Measurements from ENCODE around the gene PNMA6F.
"Not testable (repeated sequence)": the region's sequence is repeated elsewhere in the genome, so short reads cannot be mapped to it uniquely, and the experiment has no call there.

Gene PNMA6F

DNA sequence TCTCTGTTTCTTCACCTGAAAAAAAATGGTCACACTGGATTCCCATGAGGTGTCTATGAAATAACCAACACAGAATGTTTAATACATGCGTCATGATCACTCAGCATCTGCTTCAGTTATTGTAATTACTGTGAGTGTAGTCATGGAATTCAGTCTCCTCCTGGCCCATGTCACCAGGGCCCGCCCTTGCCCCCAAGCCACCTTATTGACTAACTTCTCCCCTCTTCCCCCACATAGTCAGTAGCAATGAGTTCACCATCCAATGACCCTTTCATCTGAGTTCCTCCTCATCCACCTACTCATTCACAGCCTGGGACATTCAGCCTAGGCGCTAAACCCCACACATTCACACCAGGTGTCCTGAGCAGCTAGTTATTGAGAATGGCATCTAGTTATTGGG, 15.6 kb downstream of the PNMA6F start:
- FAIRE-seq (no peak), DNase-seq (ENCODE audit: insufficient read length, low spot score) (no peak)
- no peak for TF ChIP-seq POLR2A (IDR thresholded peaks at IDR 0.05; ENCODE audit: low read depth, low read length)
- TF ChIP-seq POU2F2 (IDR thresholded peaks at IDR 0.05; ENCODE audit: low read depth, low read length) = no peak
- no peak for TF ChIP-seq SPI1 (IDR thresholded peaks at IDR 0.05; ENCODE audit: low read depth, low read length)
- no peak for TF ChIP-seq TAF1 (IDR thresholded peaks at IDR 0.05; ENCODE audit: low read depth, low read length)

DNA sequence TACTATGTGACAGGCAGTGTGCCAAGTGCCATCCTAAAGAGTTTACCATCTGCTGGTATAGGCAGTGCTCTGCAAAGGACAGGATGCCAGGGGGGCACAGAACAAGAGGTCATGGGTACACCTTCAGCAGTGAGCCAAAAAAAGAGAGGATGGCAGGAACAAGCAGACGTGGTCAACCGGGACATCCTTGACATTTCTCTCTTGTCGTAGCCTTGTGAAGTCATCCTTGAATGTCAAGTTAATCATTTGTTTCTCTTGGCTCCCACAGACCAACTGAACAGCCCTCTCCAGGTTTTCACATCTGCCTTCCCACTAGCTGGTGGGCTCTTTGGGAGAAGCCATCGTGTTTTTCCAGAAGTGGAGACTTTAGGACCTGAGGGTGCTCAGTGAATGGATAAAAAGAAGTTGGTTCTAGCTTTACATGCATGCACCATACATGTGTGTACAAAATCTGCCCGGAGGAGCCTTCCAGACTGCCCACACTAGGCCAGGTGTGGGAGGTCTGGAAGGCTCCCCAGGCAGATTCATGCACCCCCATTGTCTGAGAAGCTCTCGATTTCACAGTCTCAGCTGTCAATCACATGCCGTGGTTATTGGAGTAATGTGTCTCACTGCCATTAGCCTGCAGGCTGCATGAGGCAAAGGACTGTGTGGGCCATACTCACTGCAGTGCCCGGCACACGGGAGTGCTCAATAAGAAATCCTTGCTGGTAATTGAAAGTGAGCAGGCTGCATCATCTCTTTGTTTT, 16.4 kb downstream of the PNMA6F start:
- DNase-seq (ENCODE audit: insufficient read length, low spot score) = no peak
- no peak for FAIRE-seq
- no peak for TF ChIP-seq POLR2A (IDR thresholded peaks at IDR 0.05; ENCODE audit: low read depth, low read length)

DNA sequence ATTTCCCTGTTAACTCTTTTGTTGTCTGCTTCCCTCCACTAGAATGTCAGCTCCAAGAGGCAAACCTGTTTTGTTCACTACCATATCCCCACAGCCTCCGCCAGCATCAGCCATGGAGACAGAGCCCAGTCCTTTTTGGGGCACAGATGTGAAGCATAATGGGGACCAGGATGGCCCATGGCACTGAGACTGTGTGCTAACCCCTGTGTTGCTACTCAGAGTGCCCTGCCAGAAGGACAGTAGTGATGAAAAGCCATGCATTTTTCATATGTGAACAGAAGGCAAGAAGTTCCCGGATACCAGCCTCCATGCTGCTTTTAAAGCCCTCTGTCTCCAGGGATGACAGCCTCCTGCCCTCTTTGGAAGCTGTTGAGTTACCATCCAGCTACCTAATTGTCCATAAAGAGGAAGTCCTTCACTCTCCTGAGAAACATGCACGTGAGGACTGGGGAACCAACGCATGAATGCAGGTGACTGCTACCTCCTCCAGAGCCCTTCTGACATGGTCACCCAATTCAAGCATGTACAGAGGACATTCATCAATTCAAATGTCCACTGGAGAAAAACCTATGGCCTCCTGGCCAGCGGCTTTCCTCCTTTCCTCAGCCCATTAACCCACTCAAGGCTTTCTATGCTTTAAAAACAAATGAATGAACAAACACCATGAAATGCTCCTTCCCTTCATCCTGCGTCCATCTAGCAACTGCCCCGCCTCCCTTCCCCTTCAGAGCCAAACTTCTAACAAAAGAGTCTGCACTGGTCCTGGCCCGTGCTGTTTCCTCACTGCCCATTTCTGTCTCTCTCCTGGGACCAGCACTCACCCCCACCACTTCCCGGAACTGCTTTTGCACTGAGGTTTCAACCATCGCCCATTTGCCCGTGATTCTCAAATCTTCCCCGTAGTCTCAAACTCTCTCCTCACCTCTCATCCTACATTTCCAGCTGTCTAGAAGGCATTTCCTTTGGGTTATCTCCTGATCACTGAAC, 18.0 kb downstream of the PNMA6F start:
- TF ChIP-seq POLR2A (IDR thresholded peaks at IDR 0.05; ENCODE audit: low read depth, low read length) (no peak), PAX5 (IDR thresholded peaks at IDR 0.05; ENCODE audit: insufficient read depth, low read length, severe bottlenecking) (no peak), TAF1 (IDR thresholded peaks at IDR 0.05; ENCODE audit: low read depth, low read length) (no peak), POLR2AphosphoS5 (IDR thresholded peaks at IDR 0.05; ENCODE audit: low read depth, low read length) (no peak)
- DNase-seq (ENCODE audit: insufficient read length, low spot score) = no peak
- no peak for FAIRE-seq

DNA sequence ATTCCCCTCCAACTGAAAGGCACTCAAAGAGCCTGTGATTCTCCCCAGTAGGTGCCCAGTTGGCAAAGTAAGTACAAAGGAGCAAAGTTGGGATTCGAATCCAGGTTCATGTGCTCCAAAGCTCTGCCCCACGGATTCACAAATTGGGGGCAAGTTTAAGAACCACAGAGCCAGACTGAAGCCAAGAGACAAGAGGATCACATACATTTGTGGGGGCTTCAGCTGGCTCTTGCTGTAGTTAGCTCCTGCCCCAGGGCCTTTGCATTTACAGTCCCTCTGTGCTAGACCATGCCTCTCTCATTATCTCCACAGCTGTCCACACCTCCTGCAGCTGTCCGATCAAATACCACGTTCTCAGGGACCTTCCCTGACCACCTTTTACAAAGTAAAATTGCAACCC, 18.8 kb downstream of the PNMA6F start:
- TF ChIP-seq PAX5 (IDR thresholded peaks at IDR 0.05; ENCODE audit: insufficient read depth, low read length, severe bottlenecking) (no peak), POLR2AphosphoS5 (IDR thresholded peaks at IDR 0.05; ENCODE audit: low read depth, low read length) (no peak), POLR2A (IDR thresholded peaks at IDR 0.05; ENCODE audit: low read depth, low read length) (no peak), SPI1 (IDR thresholded peaks at IDR 0.05; ENCODE audit: low read depth, low read length) (no peak), TAF1 (IDR thresholded peaks at IDR 0.05; ENCODE audit: low read depth, low read length) (no peak), POU2F2 (IDR thresholded peaks at IDR 0.05; ENCODE audit: low read depth, low read length) (no peak)
- DNase-seq (ENCODE audit: insufficient read length, low spot score) = no peak
- no peak for FAIRE-seq

DNA sequence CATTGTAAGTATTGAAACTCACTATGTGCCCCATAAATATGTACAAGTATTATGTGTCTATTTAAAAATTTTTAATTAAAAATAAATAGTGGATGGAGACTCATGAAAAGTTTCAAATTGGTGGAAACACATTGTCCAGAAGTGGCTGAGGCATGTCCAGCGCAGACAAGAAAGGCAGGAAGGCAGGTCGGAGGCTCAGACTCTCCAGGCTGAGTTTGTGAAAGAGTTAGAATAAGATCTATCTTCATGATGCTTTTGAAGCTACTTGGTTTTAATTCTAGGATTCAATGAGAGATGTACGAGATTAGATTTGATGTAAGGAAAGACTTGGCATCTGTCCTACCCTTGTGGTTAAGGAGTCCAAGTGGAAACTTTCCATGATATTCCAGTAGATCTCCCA, 19.8 kb downstream of the PNMA6F start:
- DNase-seq (ENCODE audit: insufficient read length, low spot score) (no peak), FAIRE-seq (no peak)
- TF ChIP-seq POLR2AphosphoS5 (IDR thresholded peaks at IDR 0.05; ENCODE audit: low read depth, low read length) (no peak), TAF1 (IDR thresholded peaks at IDR 0.05; ENCODE audit: low read depth, low read length) (no peak), POLR2A (IDR thresholded peaks at IDR 0.05; ENCODE audit: low read depth, low read length) (no peak), PAX5 (IDR thresholded peaks at IDR 0.05; ENCODE audit: insufficient read depth, low read length, severe bottlenecking) (no peak), SPI1 (IDR thresholded peaks at IDR 0.05; ENCODE audit: low read depth, low read length) (no peak), POU2F2 (IDR thresholded peaks at IDR 0.05; ENCODE audit: low read depth, low read length) (no peak)

DNA sequence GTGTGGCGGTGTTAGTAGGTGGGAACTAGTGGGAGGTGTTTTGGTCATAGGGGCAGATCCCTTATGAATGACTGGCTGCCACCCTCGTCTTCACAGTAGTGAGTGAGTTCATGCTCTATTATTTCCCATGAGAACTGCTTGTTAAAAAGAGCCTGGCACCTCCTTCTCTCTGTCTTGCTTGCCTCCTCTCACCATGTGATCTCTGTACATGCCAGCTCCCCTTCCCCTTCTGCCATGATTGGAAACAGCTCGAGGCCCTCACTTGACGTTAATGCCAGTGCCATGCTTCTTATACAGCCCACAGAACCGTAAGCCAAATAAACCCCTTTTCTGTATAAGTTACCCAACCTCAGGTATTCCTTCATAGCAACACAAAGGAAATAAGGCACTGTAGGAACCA, 21.7 kb downstream of the PNMA6F start:
- no peak for FAIRE-seq
- no peak for TF ChIP-seq POU2F2 (IDR thresholded peaks at IDR 0.05; ENCODE audit: low read depth, low read length)
- no peak for TF ChIP-seq SPI1 (IDR thresholded peaks at IDR 0.05; ENCODE audit: low read depth, low read length)
- TF ChIP-seq POLR2A (IDR thresholded peaks at IDR 0.05; ENCODE audit: low read depth, low read length) = no peak
- TF ChIP-seq POLR2AphosphoS5 (IDR thresholded peaks at IDR 0.05; ENCODE audit: low read depth, low read length) = no peak
- TF ChIP-seq TAF1 (IDR thresholded peaks at IDR 0.05; ENCODE audit: low read depth, low read length) = no peak
- TF ChIP-seq PAX5 (IDR thresholded peaks at IDR 0.05; ENCODE audit: insufficient read depth, low read length, severe bottlenecking) = no peak

DNA sequence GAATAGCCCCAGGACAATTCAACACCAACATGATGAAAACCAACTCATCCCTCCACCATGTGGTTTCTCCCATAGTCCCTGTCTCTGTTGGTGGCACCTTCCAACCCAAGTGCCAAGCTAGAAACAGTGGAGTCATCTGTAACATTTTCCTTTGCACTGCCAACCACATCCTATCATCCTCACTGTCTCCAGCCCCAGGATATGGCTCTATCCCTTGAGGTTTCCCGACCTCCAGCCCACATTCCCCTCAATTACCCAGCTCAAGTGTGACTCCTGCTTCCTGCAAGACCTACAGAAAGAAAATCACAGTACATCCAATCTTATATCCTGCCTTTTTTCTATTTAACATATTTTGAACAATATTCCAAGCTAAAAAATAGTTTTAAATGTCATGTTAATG, 24.2 kb downstream of the PNMA6F start:
- DNase-seq (ENCODE audit: insufficient read length, low spot score) = no peak
- TF ChIP-seq TAF1 (IDR thresholded peaks at IDR 0.05; ENCODE audit: low read depth, low read length) (no peak), PAX5 (IDR thresholded peaks at IDR 0.05; ENCODE audit: insufficient read depth, low read length, severe bottlenecking) (no peak), SPI1 (IDR thresholded peaks at IDR 0.05; ENCODE audit: low read depth, low read length) (no peak), POU2F2 (IDR thresholded peaks at IDR 0.05; ENCODE audit: low read depth, low read length) (no peak), POLR2A (IDR thresholded peaks at IDR 0.05; ENCODE audit: low read depth, low read length) (no peak), POLR2AphosphoS5 (IDR thresholded peaks at IDR 0.05; ENCODE audit: low read depth, low read length) (no peak)
- no peak for FAIRE-seq

More for the DNA sequence above, 21.7 kb downstream of the PNMA6F start:
- no peak for DNase-seq (ENCODE audit: insufficient read length, low spot score)

DNA sequence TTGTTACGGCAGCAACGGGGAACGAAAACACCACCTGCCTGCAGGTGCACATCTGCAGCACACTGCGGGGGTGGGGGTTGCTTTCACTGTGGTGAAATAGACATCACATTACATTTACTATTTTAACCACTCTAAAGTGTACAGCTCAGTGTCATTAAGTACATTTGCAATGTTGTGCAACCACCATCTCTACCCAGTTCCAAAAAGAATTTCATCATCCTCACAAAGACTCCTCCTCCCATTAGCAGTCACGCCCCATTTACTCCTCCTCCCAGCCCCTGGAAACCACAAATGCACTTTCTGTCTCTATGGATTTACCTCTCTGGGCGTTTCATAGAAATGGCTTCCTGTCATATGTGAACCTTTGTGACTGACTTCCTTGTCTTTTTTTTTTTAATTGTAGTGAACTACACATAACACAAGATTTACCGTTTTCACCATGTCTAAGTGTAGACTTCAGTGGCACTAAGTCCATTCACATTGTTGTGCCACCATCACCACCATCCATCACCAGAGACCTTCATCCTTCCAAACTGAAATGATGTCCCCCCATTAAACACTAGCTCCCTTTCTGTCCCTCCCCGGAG, 28.0 kb downstream of the PNMA6F start:
- not testable (repeated sequence) for DNase-seq (ENCODE audit: insufficient read length, low spot score)
- peak; percentile 99 for FAIRE-seq

DNA sequence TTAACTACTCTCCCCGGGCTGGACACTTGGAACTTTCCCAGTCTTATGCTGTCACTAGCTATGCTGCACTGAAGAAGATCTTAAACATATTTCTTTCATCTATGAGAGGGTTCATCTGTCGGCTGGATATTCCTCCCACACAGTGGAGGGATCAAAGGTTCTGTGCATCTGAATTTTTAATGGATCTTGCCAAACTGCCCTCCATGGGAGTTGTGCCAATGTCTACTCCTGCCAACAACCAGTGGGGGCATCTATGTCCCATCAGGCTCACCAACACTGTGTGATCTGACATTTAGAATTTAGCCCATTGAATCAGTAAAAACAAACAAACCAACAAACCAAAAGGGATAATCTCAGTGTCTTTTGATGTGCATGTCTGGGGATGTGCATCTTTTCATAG, 32.8 kb downstream of the PNMA6F start:
- FAIRE-seq = peak; percentile 72

DNA sequence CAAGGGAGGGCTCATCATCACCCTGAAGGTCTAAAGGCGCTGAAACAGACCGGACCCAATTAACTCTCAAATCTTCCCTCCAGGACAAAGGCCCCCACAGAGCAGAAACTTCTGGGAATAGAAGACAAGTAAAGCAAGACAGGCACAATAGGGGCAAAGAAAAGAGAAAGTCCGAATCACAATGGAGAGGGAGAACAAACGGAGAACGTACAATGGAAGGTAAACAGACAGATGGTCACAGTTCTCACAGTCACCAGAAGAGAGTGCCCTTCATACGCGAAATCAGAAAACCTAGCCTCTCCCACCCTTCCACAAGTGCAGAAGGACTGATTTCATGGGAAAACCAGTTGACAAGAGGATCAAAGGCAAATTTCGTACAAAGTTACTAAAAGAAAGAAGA, 35.9 kb downstream of the PNMA6F start:
- peak; percentile 35 for FAIRE-seq
- DNase-seq (ENCODE audit: insufficient read length, low spot score) = not testable (repeated sequence)

More for the DNA sequence above, 32.8 kb downstream of the PNMA6F start:
- DNase-seq (ENCODE audit: insufficient read length, low spot score) = not testable (repeated sequence)

DNA sequence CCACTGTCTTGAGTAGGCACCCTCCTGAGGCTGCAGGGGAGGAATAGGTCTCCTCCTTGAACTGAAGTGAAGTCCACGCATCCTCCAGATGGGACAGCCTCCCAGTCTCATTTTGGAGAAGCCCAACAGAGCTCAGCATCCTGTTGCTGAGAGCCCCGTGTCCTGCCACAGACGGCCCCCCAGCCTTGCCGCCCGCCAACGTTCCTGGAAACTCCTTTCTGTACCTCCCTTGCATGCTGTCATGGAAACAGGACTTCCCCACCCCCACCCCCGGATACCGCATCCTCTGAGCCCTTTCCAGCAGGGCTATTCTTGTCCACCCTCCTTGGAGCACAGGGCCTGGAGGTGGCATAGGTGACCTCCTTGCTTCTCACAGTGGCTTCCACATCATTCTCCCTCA, 37.6 kb downstream of the PNMA6F start:
- DNase-seq (ENCODE audit: insufficient read length, low spot score); FAIRE-seq: not testable (repeated sequence)

DNA sequence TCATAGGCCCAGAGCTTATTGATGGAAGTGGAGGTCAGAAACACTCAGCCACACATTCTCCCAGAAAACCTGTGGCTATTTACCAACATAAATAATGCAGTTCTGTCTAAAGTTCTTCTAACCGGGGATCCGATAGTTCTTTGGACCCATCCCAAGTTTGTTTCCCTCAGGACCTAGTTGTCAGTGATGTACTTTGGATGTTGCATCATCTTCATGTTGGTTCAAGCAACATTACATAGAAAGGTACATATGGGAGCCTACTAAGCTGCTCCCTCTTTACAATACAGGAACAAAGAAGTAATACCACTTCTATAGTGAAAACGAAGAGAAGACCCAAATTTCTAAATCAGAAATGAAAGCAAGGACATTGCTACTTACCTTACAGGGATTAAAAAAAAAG, 39.8 kb downstream of the PNMA6F start:
- not testable (repeated sequence) for DNase-seq (ENCODE audit: insufficient read length, low spot score); FAIRE-seq

DNA sequence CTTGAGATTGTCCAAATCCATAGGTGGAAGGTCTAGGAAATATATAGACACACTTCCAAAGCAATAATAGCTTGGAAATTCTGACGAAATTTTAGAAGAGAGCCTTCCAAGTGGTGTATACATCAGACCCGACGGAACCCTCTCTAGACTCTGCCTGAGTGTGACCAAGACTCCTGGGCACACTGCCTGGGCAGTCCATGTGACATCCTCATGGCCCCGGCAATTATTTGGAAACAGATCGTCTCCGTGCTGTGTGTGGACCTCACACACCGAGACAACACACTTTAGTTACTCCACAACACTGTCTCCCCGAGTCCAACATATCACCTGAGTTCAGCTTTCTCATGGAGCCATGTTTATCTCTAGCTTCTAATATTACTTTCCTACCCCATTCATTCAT, 42.3 kb downstream of the PNMA6F start:
- not testable (repeated sequence) for DNase-seq (ENCODE audit: insufficient read length, low spot score); FAIRE-seq

DNA sequence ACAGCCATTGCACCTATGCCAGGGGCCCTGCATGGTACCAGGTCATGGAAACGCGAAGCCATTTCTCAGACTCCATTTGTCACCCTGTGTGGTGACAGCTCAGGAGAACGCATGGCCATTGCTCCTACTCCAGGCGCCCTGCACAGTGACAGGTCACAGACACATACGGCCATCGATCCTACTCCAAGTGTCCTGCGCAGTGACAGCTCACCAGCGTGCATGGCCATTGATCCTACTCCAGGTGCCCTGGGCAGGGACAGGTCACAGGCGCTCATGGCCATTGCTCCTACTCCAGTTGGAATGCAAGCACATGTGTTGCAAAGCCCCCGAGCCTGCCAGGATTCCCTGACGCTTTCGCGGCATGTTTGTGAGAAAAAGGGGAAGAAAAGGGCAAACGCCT, 45.5 kb downstream of the PNMA6F start:
- not testable (repeated sequence) for DNase-seq (ENCODE audit: insufficient read length, low spot score); FAIRE-seq

DNA sequence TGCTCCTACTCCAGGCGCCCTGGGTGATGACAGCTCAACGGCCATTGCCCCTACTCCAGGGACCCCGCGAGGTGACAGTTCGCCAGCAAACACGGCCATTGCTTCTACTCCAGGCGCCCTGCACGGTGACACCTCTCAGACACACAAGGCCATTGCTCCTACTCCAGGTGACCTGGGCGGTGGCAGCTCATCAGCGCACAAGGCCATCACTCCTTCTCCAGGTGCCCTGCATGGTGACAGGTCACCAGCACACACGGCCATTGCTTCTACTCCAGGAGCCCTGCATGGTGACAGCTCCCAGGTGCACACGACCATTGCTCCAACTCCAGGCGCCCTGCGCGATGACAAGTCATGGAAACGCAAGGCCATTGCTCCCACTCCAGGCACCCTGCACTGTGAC, 46.1 kb downstream of the PNMA6F start:
- not testable (repeated sequence) for DNase-seq (ENCODE audit: insufficient read length, low spot score); FAIRE-seq
